Activated CD8-positive, alpha-beta memory T cell treated with anti-CD3 and anti-CD28 coated beads, Interleukin-2, amount 50 U/mL, for 1 hour (primary cell): ENCODE data around the gene ANO2.

Experiments used
- DNase-seq: peaks from one replicate; pipeline ENCODE4 v3.0.0-alpha.2; 2020; ENCODE audit errors: extremely low read depth

Gene ANO2

DNA sequence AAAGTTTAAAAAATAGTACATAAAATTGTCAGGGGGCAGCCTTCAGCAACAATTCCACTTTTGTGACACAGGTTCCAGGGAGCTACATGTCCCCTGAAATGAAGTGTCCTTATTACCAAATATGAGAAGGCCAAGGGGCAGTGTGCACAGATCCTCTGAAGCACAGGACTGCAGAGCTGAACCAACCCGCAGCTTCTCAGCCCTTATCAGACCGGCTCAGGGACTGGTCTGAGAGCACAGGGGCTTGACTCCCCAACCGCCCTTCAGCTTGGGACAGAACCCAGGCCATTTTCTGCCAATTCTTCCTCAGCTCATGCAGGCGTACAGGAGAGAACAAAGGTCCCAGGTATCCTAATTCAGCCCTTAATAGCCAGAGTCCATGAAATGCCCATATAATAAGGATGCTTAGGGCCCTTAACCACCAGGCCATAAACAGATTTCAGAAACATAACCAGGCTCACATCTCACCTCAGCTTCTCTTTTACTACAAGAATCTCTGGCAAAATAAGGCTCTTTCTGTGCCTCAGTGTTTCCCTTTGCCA, 221.3 kb downstream of the ANO2 start:
- DNase-seq = no peak

- no peak for DNase-seq
Measured at GRCh38 chr12:5723071-5723470, 222.0 kb downstream of the ANO2 start.

DNA sequence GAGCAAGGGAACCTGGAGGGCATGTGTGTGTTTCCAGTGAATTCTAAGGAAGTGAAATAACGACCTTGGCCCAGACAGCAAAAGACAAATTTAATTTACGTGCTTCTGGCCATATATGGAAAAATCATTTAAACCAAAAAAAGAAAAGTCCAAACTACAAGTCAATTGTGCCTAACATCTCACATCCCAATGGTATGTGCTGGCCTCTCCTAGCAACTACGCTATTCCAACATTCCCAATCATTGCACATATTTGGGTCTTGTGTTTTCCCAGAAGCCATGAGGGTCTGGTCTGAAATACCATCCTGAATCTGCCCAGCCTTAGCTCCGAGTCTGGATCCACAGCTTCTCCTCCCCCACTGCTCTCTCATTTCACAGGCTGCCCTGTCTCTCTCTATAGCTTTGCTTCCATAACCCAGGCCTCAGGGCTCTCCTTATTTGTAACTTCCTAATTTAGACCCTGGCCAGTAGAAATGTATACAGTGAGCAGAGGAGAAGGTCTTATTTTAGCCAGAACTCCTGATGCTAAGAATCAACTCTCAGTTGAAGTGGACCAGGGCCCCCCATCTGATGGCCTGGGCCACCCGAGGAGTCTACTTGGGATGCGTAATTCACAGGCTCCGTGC, 224.6 kb downstream of the ANO2 start:
- DNase-seq = no peak

GRCh38 chr12:5718680-5719079, 226.4 kb downstream of the ANO2 start:
- DNase-seq = no peak

GRCh38 chr12:5718073-5718472, 227.0 kb downstream of the ANO2 start:
- no peak for DNase-seq

DNA sequence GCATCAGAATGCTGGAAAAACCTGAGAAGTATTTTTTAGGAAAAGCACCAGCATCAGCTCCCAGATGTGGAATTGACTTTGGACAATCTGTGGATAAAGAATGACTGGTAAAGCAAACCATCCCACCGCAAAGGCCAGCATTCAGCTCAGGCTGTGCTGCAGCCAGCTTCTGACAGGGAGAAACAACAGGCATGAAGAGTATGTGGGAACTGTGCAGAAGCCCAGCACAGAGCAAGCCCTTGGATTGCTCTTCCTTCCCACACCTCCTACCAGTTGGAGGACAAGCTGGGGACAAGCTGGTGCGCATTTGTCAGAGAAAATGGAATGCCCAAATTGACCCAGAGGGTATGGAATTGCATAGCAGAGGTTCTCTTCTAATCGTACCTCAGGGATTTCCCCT, 228.1 kb downstream of the ANO2 start:
- no peak for DNase-seq

DNA sequence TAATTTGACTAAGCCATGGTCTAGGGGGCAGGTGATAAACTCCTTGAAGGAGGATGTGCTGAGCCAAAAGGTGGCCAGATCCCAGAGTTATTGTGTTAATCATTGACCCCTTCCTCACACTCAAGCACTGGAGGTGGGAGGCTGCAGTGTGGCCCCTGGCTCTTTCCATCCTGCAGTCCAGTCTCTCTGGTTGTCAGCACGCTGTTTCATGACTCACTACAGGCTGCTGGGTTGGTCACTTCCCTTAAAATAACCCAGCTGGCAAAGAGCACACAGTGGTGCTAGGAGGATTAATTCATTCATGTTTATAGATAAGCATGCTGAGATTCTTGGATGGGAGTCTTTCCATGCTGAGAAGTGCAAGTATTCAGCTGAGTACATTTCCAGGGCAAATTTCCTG, 228.9 kb downstream of the ANO2 start:
- no peak for DNase-seq

GRCh38 chr12:5715021-5715420, 230.0 kb downstream of the ANO2 start:
- DNase-seq = no peak

DNA sequence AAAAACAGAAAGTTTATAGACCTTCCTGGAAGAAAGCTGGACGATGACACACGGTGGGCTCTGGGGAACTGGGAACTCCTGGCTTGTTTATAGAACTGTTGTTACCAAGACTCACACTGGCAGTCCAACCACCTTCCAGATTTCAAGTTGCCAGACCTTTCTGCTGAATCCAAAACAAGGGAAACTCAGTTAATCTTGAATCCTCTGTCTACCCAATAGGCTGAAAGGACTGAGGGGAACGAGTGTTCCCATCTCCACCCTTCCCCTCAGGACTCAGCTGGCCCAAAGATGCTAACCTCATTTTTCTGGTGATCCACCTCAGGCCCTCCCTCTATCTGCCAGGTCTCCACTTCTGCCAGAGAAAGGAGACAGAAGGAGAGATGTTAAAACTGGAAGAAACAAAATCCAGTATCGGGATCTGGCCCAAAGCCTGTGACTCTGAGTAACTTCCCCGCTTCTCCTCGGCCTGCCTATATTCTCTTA, 231.4 kb downstream of the ANO2 start:
- no peak for DNase-seq

DNA sequence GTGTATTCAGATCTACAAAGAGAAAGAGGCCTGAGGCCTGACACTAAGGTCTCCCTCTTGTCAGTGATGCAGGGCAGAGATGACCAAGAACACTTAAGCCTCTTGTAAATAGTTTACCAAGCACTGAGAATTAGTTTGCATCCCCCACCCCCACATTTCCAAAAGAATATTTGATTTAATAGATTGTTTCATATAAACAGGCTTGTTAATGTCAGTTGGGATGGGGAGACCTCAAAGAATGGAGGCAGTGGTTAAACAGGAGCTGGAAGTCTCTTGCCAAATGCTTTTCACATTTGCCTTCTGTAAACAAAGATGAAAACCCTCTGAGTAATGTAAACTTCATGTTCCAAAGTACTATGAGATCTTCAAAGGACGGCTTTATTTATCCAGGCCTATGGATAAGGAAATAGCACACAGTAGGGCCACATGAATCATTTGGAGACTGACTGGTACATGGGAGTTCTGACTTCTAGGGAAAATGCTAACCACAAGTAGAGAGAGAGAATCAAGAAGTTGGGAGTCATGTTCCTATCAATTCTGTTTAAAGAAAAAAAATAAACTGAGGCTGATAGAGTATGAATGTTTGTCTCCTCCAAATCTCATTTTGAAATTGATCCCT, 234.7 kb downstream of the ANO2 start:
- no peak for DNase-seq

GRCh38 chr12:5708371-5708770, 236.7 kb downstream of the ANO2 start:
- no peak for DNase-seq

DNA sequence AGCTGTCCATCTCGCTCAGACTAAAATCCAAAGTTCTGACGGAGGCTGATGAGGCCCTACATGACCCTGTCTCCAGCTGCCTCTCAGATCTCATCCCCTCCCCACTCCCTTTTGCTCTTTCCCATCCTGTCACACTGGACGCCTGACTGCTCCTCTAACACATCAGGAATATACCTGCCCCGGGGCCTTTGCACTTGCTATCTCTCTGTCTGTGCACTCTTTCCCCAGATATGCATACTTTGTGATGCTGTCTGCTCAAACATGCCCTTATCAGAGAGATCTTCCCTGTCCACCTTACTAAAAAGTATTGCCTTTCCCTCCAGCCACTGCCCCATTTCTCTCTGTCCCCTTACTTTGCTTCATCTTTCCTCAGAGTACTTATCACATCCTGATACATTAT, 238.8 kb downstream of the ANO2 start:
- no peak for DNase-seq

GRCh38 chr12:5705791-5706190, 239.3 kb downstream of the ANO2 start:
- DNase-seq = no peak

DNA sequence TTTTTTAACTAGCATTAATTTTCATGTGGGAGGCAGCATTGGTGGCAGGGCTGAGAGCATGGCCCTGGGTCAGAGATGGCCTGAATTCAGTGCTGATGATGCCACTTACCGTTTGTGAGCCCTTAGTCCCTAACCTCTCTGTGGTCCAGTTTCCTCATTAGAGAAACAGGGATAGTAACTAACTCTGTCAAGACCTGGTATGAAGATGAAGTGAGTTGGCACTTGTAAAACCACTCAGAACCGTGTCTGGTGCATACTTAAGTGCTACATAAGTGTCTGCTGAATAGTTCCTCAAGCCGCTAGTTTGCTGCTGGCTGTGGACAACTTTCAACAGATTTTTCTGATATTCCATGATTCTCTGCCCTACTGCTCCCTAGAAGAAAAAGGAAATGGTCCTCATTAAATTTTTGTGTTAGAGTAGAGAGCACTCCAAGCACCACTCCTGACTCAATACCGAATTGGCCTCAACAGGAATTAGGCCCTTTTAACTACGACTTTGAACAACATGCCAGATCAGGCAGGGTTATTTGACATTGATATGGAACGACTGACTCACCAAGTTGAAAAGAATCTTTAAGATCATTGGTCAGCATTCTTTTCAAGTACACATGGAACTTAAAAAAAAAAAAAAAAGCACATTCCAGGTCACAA, 250.2 kb downstream of the ANO2 start:
- DNase-seq = no peak

DNA sequence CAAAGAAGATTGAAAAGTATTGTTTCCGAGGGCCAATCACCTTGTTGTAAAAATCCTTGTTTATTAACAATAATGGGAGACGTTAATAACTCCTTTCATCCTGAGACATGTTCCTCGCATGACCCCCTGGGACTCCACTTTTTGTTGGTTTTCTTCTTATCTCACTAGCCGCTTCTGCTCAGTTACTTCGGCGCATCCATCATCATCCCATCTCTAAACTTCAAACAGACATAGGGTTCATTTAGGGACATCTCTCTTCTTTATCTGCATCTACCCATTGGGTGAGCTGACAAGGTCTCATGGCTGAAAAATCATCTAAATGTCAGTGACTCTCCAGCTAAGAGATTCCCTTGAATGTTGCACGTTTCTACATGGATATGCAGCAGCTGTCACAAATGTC, 252.2 kb downstream of the ANO2 start:
- DNase-seq = no peak

GRCh38 chr12:5691943-5692342, 253.1 kb downstream of the ANO2 start:
- no peak for DNase-seq

DNA sequence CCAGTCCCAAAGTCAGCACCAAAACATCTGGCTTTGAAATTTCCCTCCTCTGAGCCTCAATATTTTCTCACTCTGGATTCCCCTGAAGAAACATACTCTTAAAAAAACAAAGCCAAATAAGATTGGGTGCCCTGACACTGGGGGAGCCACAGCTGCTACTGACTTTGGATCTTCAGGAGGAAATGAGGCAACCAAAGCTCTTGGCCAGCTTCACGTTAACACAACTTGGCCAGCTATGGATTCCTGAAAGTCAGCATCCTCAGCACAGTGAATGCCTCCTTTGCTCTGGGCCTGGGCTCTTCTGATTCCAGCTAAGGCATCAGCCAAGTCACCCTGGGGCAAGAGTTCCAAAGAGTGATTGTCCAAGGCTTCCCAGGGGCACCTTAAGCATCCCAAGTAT, 254.8 kb downstream of the ANO2 start:
- no peak for DNase-seq

DNA sequence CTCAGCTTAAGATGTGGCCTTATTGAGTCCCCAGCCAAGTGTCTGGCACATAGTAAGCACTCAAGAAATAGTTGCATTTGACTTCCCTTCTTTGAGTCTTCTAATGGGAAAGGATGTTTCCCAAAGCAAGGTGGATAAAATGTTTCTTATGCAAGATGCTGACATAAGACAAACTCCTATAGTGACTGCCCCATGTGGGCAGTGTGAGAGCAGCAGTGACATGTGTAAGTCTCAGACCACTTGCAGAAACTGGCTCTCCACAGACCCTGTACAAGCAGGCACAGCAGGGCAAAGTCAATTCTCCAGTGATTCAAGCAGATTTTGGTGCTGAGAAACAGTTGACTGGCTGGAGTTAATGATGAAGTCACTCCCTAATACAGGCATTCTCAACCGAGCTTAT, 255.3 kb downstream of the ANO2 start:
- DNase-seq = no peak

GRCh38 chr12:5688226-5688625, 256.8 kb downstream of the ANO2 start:
- DNase-seq = no peak

DNA sequence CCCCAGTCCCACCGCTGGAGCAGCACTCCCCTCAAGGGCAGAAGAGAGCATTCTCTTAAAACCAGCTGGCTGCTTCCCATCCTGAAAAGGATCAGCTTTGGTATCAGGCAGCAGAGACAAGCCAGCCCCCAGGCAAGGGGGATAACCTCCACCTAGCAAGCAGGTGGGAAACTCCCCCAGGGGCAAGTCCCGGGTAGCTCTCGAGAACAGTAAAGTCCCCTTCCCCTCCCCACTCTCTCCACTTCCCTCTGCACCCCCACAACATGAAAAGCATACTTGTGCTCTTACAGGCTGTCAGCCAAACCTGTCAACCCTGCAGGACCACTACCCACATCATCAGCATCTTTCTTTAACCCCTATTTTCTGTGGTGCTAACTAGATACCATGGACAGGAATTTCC, 259.1 kb downstream of the ANO2 start:
- DNase-seq = no peak

DNA sequence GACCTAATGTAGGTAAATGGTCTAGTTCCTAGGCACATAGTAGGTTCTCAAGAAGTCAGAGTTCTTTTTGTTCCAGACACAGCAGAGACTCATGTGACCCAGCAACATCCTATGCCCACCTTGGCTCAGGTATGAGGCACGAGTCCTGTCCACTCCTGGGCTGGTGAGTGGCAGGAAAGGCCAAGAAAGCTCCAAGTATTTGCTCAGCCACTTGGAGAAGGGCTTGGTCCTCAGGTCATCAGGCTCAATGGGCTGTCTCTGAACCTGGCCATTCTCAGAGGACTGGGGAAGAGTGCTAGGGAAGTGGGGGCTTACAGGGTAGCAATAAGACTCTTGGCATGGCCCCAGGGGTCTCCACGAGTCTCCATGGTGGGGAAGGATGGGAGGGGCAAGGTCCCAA, 260.1 kb downstream of the ANO2 start:
- no peak for DNase-seq

- DNase-seq = no peak
Measured at GRCh38 chr12:5682581-5682980, 262.5 kb downstream of the ANO2 start.

GRCh38 chr12:5678176-5678575, 266.9 kb downstream of the ANO2 start:
- DNase-seq = no peak
